ENCODE results near the gene DHX58.

DNA sequence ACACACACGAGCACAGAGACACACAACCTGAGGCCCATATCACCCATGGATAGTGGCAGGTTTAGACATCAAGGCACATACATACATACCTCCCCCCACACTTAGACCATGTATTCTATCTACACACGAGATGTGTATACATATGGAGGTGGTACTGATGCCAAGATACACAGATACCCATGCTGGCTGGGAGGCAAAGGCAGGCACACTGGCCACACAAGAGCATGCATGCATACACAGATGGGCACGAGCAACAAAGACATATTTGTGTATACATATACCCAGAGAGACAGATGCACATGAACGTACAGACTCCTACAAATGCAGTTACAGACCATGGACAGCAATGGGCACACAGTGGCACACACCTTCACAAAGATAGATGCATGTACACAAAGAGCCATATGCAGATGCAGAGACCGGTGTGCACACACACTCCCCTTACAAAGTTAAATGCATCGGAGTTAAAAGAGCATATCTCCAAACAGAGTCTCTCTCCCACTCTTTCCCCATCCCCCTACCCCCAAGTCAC, 60.1 kb downstream of the DHX58 start:
- TF ChIP-seq, protein P1, sequence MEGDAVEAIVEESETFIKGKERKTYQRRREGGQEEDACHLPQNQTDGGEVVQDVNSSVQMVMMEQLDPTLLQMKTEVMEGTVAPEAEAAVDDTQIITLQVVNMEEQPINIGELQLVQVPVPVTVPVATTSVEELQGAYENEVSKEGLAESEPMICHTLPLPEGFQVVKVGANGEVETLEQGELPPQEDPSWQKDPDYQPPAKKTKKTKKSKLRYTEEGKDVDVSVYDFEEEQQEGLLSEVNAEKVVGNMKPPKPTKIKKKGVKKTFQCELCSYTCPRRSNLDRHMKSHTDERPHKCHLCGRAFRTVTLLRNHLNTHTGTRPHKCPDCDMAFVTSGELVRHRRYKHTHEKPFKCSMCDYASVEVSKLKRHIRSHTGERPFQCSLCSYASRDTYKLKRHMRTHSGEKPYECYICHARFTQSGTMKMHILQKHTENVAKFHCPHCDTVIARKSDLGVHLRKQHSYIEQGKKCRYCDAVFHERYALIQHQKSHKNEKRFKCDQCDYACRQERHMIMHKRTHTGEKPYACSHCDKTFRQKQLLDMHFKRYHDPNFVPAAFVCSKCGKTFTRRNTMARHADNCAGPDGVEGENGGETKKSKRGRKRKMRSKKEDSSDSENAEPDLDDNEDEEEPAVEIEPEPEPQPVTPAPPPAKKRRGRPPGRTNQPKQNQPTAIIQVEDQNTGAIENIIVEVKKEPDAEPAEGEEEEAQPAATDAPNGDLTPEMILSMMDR (conservative IDR thresholded peaks at IDR 0.05; ENCODE audit: low read length): no peak
- no peak for TF ChIP-seq EZH2phosphoT487 (IDR thresholded peaks at IDR 0.05; ENCODE audit: borderline replicate concordance)
